Posterior cingulate gyrus (tissue), 11 donors: ENCODE data around the gene FGF19.
A peak's percentile ranks its signal among the peaks of the same experiment; 100 is the strongest.

Experiments
- DNase-seq, 10 donors: peaks; one replicate each; pipeline versions ENCODE4 v3.0.0 to v3.0.0-alpha.2; 2020 to 2021; ENCODE audit warnings: mixed read lengths in 3 of 10
- intact Hi-C: fragments of 100-400 bp; cut with DNase I; formaldehyde crosslinking; loops from one replicate; pipeline ENCODE4 v1.15.1; 2023

Gene FGF19

GRCh38 chr11:69674886-69675714 lies 28.7 kb downstream of the FGF19 start, which contains the start of gene LTO1:
Gene LTO1 (minus strand): TSS chr11:69675353. CDS start chr11:69675239, 114 bp downstream.
- intact Hi-C loops: no loop called here

GRCh38 chr11:69674267-69674885 lies 29.4 kb downstream of the FGF19 start:
- intact Hi-C loops: no loop called here
- DNase-seq: peak in 2 of 10 donors; percentile 71 to 81

More at GRCh38 chr11:69674886-69675714, 28.7 kb downstream of the FGF19 start, which contains the start of gene LTO1:
- peak; percentile 91 to 99 (median 94) for DNase-seq

- intact Hi-C loops: no loop called here
- no peak for DNase-seq
Observed at GRCh38 chr11:69671734-69672465, 31.9 kb downstream of the FGF19 start.

GRCh38 chr11:69670158-69670845 lies 33.5 kb downstream of the FGF19 start:
- peak; percentile 83 to 98 (median 89) for DNase-seq
- intact Hi-C loops: loop anchor here (1.0 kb wide), 1 partner anchor 569 kb away; no protein-coding TSS in a partner anchor

GRCh38 chr11:69669486-69669885 lies 34.3 kb downstream of the FGF19 start:
- peak in 3 of 10 donors; percentile 72 to 84 (median 82) for DNase-seq
- intact Hi-C loops: no loop called here

DNA sequence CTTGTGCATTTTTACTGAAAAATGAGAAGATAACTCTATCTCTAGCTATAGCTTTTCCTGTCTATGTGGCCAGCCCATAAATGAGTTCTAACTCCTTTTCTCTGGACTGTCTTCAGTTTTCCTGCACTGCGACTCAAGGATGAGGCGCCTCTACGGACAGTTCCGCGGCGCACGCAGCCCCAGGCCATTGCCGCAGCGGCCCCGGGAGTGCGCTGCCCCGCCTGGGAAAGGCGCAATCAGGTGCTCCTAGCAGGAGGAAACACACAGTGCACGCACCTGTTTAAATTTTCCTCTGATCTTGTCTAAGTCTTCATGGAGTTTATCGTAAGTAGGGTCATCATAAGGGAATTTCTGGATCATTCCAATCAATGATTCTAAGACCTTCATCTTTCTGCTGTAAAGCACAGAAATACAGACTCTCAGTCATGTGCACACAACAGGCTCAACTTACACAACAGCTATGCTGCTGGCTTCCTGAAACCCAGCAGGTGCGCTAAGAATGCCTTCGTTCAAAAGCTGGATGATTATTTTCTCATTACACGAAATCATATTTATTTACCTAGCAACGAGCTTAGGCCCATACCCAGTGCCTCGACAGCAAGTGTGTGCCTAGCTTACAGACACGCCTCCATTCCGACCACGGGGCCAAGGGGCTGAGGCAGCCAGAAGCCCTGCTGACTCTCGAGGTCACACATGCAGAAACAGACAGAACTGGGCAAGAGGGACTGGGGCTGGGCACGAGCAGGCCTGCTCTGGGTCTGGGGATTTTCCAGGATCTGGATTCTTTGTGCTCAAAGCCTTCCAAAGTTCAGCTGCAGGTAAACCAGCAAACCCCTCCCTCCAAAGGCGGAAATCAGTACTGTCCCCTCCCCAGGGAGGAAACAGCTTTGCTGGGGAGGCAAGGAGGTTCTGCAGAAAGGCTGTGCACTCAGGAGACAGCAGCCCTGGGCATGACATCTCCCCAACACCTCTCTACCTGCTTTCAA lies 35.9 kb downstream of the FGF19 start:
- intact Hi-C loops: no loop called here
- peak in 3 of 10 donors; percentile 24 to 77 (median 65) for DNase-seq

DNA sequence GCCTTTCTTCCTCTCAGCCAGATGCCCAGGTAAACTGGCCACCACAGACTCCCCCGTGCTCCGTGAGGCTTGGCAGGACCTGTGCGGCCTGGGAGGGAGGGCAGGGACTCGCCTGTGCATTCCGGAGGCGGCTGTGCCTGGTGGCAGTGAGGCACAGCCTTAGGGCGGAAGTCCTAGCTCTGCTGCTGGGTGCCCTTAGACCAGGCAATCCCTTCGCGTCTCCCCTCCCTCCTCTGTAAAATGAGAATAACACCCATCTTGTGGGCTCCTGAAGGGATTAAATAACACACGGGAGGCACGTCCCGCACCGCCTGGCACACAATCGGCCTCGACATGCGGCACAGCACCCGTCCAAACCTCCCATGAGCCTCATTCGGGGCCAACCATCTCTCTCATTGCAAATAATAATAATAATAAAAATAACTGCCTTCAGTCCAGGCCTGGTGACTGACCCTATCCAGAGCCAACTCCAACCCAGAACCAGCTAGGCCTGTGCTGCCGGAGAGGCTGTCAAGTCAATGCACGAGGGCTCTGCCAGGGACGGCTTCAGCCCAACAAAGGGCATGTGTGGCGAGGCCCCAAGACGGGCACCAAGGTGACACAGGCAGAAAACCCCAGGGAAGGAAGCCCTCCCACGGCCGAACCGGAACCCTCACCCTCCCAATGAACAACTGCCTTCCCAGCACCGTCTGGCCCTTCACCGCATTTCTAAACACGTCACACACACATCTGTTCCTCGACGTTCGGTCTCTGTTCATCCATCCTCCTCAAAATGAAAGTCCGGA lies 36.9 kb downstream of the FGF19 start:
- intact Hi-C loops: no loop called here
- peak in 3 of 10 donors; percentile 62 to 83 (median 64) for DNase-seq

- DNase-seq: peak in 3 of 10 donors; percentile 3 to 61 (median 8)
Observed at GRCh38 chr11:69666261-69666660, 37.6 kb downstream of the FGF19 start.

DNA sequence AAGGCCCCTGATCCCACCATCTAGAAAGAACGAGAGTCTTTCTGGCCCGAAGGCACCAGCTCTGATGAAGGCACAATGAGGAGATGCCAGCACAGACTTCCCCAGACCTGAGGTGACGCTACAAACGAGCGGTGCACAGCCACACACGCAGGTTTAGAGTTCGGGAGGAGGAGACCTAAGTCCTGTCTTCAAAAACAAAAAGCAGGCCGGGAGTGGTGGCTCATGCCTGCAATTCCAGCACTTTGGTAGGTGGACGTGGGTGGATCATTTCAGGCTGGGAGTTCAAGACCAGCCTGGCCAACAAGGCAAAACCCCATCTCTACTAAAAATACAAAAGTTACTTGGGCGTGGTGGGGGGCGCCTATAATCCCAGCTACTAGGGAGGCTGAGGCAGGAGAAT lies 38.2 kb downstream of the FGF19 start:
- peak in 2 of 10 donors; percentile 39 to 66 for DNase-seq
- intact Hi-C loops: no loop called here

More at GRCh38 chr11:69666261-69666660, 37.6 kb downstream of the FGF19 start:
- intact Hi-C loops: no loop called here

- intact Hi-C loops: no loop called here
- DNase-seq: peak in 4 of 10 donors; percentile 12 to 62 (median 42)
Observed at GRCh38 chr11:69664901-69665300, 38.9 kb downstream of the FGF19 start.

DNA sequence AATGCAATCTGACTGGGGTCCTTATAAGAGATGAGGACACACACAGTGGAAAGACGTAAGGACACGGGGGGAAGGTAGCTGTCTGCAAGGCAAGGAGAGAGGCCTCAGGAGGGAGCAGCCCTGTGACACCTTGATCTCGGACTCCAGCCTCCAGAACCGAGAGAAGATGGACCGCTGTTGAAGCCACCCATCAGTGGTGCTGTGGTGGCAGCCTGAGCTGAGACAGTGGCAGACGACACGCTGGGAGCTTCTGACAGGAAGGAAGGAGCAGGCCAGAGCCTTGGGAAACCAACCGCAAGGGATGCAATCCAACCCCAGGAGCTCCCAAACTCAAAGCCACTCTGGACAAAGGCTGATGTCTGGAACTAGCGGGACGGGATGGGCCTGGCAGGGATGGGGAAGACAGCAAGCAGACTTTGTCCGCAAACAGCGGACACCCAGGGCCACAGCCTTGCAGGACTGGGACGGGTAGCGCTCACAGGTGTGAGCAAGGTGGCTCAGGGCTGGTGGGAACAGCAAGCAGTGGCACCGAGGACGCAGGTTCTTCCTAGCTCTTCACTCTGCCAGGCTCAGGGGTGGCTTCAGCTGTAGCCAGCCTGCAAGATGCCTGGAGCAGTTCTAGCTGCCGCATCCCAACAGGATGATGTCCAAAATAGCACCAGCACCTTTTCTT lies 39.6 kb downstream of the FGF19 start:
- DNase-seq: peak in 4 of 10 donors; percentile 2 to 80 (median 70)
- intact Hi-C loops: no loop called here

GRCh38 chr11:69663326-69663725 lies 40.5 kb downstream of the FGF19 start:
- peak in 4 of 10 donors; percentile 1 to 53 (median 29) for DNase-seq
- intact Hi-C loops: no loop called here

DNA sequence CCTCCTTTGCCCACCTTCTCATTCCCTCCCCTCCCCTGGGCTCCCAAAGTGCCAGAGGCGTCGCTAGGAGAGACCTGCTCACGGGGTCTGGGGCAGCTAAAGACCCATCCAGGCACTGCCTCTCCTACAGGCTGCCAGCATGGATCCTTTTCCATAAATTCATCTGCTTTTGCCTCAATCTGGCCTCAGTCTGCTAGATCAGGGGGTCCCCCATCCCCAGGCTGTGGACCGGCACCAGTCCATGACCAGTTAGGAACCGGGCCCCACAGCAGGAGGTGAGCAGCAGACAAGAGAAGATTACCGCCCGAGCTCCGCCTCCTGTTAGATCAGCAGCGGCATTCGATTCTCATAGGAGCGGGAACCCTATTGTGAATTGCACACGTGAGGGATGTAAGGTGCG lies 41.0 kb downstream of the FGF19 start:
- DNase-seq: peak in 4 of 10 donors; percentile 1 to 72 (median 30)
- intact Hi-C loops: no loop called here

GRCh38 chr11:69662021-69662698 lies 41.7 kb downstream of the FGF19 start:
- peak in 4 of 10 donors; percentile 26 to 77 (median 64) for DNase-seq
- intact Hi-C loops: no loop called here

DNA sequence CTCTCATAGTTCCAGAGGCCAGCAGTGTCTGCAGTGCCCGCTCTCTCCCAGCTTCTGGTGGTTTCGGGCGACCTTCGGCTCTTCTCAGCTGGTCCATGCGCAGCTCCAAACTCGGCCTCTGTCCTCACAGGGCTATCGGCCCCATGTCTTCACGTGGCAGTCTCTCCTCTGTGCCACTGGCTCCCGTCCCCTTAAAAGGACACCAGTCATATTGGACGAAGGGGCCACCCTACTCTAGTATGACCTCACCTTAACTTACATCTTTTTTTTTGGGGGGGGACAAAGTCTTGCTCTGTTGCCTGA lies 42.5 kb downstream of the FGF19 start:
- intact Hi-C loops: no loop called here
- DNase-seq: peak in 3 of 10 donors; percentile 14 to 20 (median 14)

DNA sequence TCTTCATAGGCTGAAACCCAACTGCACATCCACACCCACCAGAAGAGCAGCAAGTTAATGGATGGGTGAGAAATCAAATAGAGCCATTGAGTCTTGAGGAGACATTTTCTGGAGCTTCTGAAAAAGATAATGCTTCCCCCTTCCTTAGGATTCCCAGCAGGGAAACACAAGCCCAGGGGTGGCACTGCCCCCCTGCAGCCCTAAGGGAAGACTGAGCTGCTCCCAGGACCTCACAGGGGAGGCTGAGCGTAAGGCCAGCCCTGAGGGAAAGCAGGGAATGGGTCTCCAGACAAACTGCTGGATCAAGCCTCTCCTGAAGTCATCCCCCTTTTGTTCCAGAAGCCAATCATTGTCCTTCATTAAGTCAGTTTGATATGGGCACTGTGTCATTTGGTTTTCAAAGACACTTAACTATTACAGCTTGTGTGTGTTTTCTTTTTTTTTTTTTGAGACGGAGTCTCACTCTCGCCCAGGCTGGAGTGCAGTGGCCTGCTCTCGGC lies 43.8 kb downstream of the FGF19 start:
- peak in 1 of 10 donors; percentile 7 for DNase-seq
- intact Hi-C loops: no loop called here

- intact Hi-C loops: no loop called here
- peak in 4 of 10 donors; percentile 4 to 63 (median 48) for DNase-seq
Observed at GRCh38 chr11:69659591-69659990, 44.2 kb downstream of the FGF19 start.
